Hepatocyte (in vitro differentiated cells): ENCODE results near the gene IMPDH2. TPM values are rescaled to one million over a fixed set of nuclear protein-coding genes. Genes with fewer than 3 reads are reported as not detected.

ENCODE experiments used
- DNase-seq: peaks from one replicate; pipeline ENCODE4 v3.0.0-alpha.2; 2016; ENCODE audit warnings: low spot score
- H2AFZ ChIP-seq: fragments of 200-600 bp; sonication (generic); 2 replicates; pipeline ENCODE4 v1.6.0; 2016; ENCODE audit warnings: antibody characterized with exemption, mild to moderate bottlenecking
- H3K27ac ChIP-seq: fragments of 200-600 bp; sonication (generic); 2 replicates; pipeline ENCODE4 v1.5.1; 2016; ENCODE audit warnings: mild to moderate bottlenecking
- H3K27me3 ChIP-seq: fragments of 200-600 bp; sonication (generic); 2 replicates; pipeline ENCODE4 v1.6.1; 2016
- H3K36me3 ChIP-seq: fragments of 200-600 bp; sonication (generic); replicated peaks from 2 replicates; pipeline ENCODE4 v1.5.1; 2016; ENCODE audit warnings: low read depth; ENCODE audit not compliant: insufficient read depth
- H3K4me1 ChIP-seq: fragments of 200-600 bp; sonication (generic); 2 replicates; pipeline ENCODE4 v1.5.1; 2016; ENCODE audit warnings: mild to moderate bottlenecking, moderate library complexity; ENCODE audit not compliant: insufficient read depth
- H3K4me2 ChIP-seq: fragments of 200-600 bp; sonication (generic); 2 replicates; pipeline ENCODE4 v1.6.0; 2016
- H3K4me3 ChIP-seq: fragments of 200-600 bp; sonication (generic); 2 replicates; pipeline ENCODE4 v1.5.1; 2016; ENCODE audit warnings: mild to moderate bottlenecking
- H3K79me2 ChIP-seq: fragments of 200-600 bp; sonication (generic); 2 replicates; pipeline ENCODE4 v1.6.0; 2017; ENCODE audit warnings: mild to moderate bottlenecking
- H3K9me2 ChIP-seq: fragments of 200-600 bp; sonication (generic); replicated peaks from 2 replicates; pipeline ENCODE4 v1.6.0; 2017; ENCODE audit warnings: mild to moderate bottlenecking; ENCODE audit not compliant: insufficient read depth
- H3K9me3 ChIP-seq: fragments of 200-600 bp; sonication (generic); 2 replicates; pipeline ENCODE4 v1.5.1; 2016; ENCODE audit warnings: low read depth, mild to moderate bottlenecking
- H4K20me1 ChIP-seq: fragments of 200-600 bp; sonication (generic); 2 replicates; pipeline ENCODE4 v1.6.0; 2016; ENCODE audit warnings: mild to moderate bottlenecking; ENCODE audit not compliant: insufficient read depth, poor library complexity, severe bottlenecking
- EZH2 ChIP-seq: fragments of 200-600 bp; sonication (generic); IDR thresholded peaks from 2 replicates; pipeline ENCODE4 v1.6.1; 2016; ENCODE audit warnings: antibody characterized with exemption, mild to moderate bottlenecking, borderline replicate concordance
- EZH2phosphoT487 ChIP-seq: fragments of 200-600 bp; sonication (generic); IDR thresholded peaks from one replicate; pipeline ENCODE4 v1.6.1; 2018; ENCODE audit warnings: antibody characterized with exemption, mild to moderate bottlenecking, low read depth, moderate library complexity; ENCODE audit not compliant: unreplicated experiment, severe bottlenecking
- WGBS: methylation state at CpG from one replicate; pipeline ENCODE4 v1.1.6; 2016; ENCODE audit warnings: low lambda C conversion rate; ENCODE audit errors: missing lambda C conversion rate; 5-methylcytosine and 5-hydroxymethylcytosine counted together
- polyA plus RNA-seq: library from polyadenylated mRNA; unstranded; fragments of >200 nt; fragmentation: Nextera tagmentation; extraction: Ambion mirVana; gene quantifications from 2 replicates; pipeline ENCODE4 v1.2.1, GENCODE V29; 2016
- total RNA-seq: library from RNA; depleted of rRNA; stranded (reverse); fragments of >200 nt; gene quantifications from 2 replicates; pipeline ENCODE4 v1.2.3, GENCODE V29; 2014
- TF ChIP-seq, protein P1 (sequence below): fragments of 200-600 bp; sonication (generic); IDR thresholded peaks from 2 replicates; pipeline ENCODE4 v1.5.1; 2016; ENCODE audit warnings: antibody characterized with exemption, mild to moderate bottlenecking; ENCODE audit not compliant: poor library complexity

The IMPDH2 gene
- total and polyA plus RNA-seq, 2 experiments from 2014 or later, result 115 to 180 TPM

DNA sequence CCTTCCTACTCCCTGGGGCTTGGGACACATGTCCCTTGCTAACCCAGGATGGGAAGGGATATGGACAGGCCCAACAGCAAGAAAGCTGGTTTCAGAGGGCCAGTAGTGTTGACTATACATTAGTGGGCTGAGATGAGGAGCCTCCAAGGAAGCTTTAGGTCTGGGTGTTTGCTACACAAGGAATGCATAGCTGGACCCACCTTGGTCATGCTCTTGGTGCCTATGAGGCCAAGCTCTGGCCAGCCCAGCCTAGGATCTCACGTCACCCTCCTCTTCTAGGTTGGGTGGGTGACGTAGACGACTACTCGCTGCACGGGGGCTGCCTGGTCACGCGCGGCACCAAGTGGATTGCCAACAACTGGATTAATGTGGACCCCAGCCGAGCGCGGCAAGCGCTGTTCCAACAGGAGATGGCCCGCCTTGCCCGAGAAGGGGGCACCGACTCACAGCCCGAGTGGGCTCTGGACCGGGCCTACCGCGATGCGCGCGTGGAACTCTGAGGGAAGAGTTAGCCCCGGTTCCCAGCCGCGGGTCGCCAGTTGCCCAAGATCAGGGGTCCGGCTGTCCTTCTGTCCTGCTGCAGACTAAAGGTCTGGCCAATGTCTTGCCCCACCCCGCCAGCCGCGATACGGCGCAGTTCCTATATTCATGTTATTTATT, 22.7 kb downstream of the IMPDH2 start:
- WGBS, result 5% methylated on average over 31 of the region's 32 CpGs
- Histone ChIP-seq H3K36me3 (no peaks in the 10 kb centered on the region), H3K4me1 (peaks cover 4% of the 10 kb centered on the region), H3K4me2 (peak overlapping the region; percentile 88), H3K27ac (peak overlapping the region; percentile 95), H2AFZ (peak overlapping the region; percentile 47), H3K4me3 (peak overlapping the region; percentile 40), H3K27me3 (no peaks in the 10 kb centered on the region), H3K9me3 (no peaks in the 10 kb centered on the region), H3K9me2 (no peaks in the 10 kb centered on the region), H3K79me2 (peaks cover 40% of the 10 kb centered on the region), H4K20me1 (peaks cover 35% of the 10 kb centered on the region)
- TF ChIP-seq EZH2, result no peak
- TF ChIP-seq, protein P1, sequence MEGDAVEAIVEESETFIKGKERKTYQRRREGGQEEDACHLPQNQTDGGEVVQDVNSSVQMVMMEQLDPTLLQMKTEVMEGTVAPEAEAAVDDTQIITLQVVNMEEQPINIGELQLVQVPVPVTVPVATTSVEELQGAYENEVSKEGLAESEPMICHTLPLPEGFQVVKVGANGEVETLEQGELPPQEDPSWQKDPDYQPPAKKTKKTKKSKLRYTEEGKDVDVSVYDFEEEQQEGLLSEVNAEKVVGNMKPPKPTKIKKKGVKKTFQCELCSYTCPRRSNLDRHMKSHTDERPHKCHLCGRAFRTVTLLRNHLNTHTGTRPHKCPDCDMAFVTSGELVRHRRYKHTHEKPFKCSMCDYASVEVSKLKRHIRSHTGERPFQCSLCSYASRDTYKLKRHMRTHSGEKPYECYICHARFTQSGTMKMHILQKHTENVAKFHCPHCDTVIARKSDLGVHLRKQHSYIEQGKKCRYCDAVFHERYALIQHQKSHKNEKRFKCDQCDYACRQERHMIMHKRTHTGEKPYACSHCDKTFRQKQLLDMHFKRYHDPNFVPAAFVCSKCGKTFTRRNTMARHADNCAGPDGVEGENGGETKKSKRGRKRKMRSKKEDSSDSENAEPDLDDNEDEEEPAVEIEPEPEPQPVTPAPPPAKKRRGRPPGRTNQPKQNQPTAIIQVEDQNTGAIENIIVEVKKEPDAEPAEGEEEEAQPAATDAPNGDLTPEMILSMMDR, result no peak
- peak; percentile 67 for DNase-seq

DNA sequence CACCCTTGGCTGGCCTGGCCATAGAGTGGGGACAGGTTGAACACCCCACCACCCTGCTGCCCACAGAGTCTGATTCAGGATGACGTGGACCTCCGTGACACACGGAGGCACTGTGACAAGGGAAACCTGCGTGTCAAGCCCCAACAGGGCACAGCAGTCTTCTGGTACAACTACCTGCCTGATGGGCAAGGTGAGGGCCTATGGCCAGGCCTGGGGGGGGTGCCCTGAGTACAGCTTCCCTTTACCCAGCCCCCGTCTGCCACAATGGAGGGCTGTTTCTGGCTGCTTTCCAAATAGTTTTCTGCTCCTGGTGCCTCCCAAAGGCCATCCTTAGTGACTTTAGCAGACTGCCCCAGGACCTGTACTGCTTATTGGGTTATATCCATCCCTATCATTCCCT, 23.2 kb downstream of the IMPDH2 start:
- H2AFZ ChIP-seq, result no peak overlapping the region
- no peak for TF ChIP-seq EZH2phosphoT487
- TF ChIP-seq EZH2, result no peak
- TF ChIP-seq, protein P1, result no peak

DNA sequence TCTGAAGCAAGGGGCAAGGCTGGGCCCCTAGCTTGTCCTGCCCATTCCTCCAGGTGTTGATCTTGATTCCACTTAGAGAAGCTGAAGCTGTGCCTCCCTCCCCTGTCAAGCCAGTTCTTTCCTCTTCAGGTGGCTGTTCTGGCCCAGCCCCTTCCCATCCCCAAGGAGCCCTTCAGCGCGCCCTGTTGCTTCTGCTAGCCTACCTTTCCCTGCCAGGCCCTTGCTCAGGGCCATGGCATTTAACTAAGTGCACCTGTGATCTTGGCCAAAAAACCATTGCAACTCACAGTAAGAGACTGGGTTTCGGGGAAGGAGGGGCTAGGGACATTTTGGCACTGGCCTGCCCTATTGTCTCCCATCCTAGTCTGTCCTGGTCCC, 23.9 kb downstream of the IMPDH2 start:
- 96% methylated on average over 3 of the region's 3 CpGs for whole genome bisulfite sequencing
- peaks cover 28% of the 10 kb centered on the region for H3K79me2 ChIP-seq

More for the DNA sequence above, 23.2 kb downstream of the IMPDH2 start:
- no peaks in the 10 kb centered on the region for H3K36me3 ChIP-seq
- WGBS, result 97% methylated on average over 5 of the region's 5 CpGs
- no peak overlapping the region for H3K4me3 ChIP-seq
- peaks cover 30% of the 10 kb centered on the region for H4K20me1 ChIP-seq
- no peak for DNase-seq
- no peaks in the 10 kb centered on the region for H3K9me3 ChIP-seq
- H3K4me2 ChIP-seq, result peak overlapping the region; percentile 88
- H3K4me1 ChIP-seq, result peaks cover 4% of the 10 kb centered on the region
- peaks cover 35% of the 10 kb centered on the region for H3K79me2 ChIP-seq
- no peaks in the 10 kb centered on the region for H3K9me2 ChIP-seq
- peak overlapping the region; percentile 95 for H3K27ac ChIP-seq
- no peaks in the 10 kb centered on the region for H3K27me3 ChIP-seq

More for the DNA sequence above, 23.9 kb downstream of the IMPDH2 start:
- no peaks in the 10 kb centered on the region for H3K27me3 ChIP-seq
- H3K9me2 ChIP-seq, result no peaks in the 10 kb centered on the region
- H3K4me2 ChIP-seq, result no peak overlapping the region
- peaks cover 24% of the 10 kb centered on the region for H4K20me1 ChIP-seq
- H3K9me3 ChIP-seq, result no peaks in the 10 kb centered on the region
- peaks cover 7% of the 10 kb centered on the region for H3K4me1 ChIP-seq
- H3K27ac ChIP-seq, result no peak overlapping the region
- no peak for TF ChIP-seq EZH2phosphoT487
- TF ChIP-seq EZH2, result no peak
- TF ChIP-seq, protein P1, result no peak
- no peak overlapping the region for H2AFZ ChIP-seq
- H3K4me3 ChIP-seq, result no peak overlapping the region
- DNase-seq, result no peak
- no peaks in the 10 kb centered on the region for H3K36me3 ChIP-seq
